ENCODE results near the gene STRN.
"Not testable (repeated sequence)": the region's sequence is repeated elsewhere in the genome, so short reads cannot be mapped to it uniquely, and the experiment has no call there.

The STRN gene

GRCh38 chr2:36834731-36835524, 131.4 kb downstream of the STRN start:
- peak in 1 of 2 donors; percentile 41 for DNase-seq

GRCh38 chr2:36834203-36834602, 132.1 kb downstream of the STRN start:
- no peak for DNase-seq

- DNase-seq = no peak
Measured at GRCh38 chr2:36831185-36831584, 135.2 kb downstream of the STRN start.

GRCh38 chr2:36824683-36825082, 141.7 kb downstream of the STRN start:
- not testable (repeated sequence) for DNase-seq

- DNase-seq = no peak
Measured at GRCh38 chr2:36824273-36824672, 142.1 kb downstream of the STRN start.

- no peak for DNase-seq
Measured at GRCh38 chr2:36823862-36824261, 142.5 kb downstream of the STRN start.

GRCh38 chr2:36820942-36821605, 145.3 kb downstream of the STRN start:
- no peak for DNase-seq

GRCh38 chr2:36819095-36819711, 147.1 kb downstream of the STRN start:
- no peak for DNase-seq

- DNase-seq = no peak
Measured at GRCh38 chr2:36818542-36818941, 147.8 kb downstream of the STRN start.

GRCh38 chr2:36812196-36812595, 154.1 kb downstream of the STRN start:
- DNase-seq = no peak

- no peak for DNase-seq
Measured at GRCh38 chr2:36811071-36811470, 155.3 kb downstream of the STRN start.

GRCh38 chr2:36809069-36809445, 157.3 kb downstream of the STRN start:
- DNase-seq = no peak

GRCh38 chr2:36808386-36809068, 157.8 kb downstream of the STRN start:
- DNase-seq = no peak

GRCh38 chr2:36807223-36807886, 159.0 kb downstream of the STRN start:
- no peak for DNase-seq

GRCh38 chr2:36805635-36806224, 160.6 kb downstream of the STRN start:
- no peak for DNase-seq

GRCh38 chr2:36802952-36803351, 163.4 kb downstream of the STRN start:
- DNase-seq = no peak

- DNase-seq = no peak
Measured at GRCh38 chr2:36801088-36801487, 165.2 kb downstream of the STRN start.

GRCh38 chr2:36800381-36800780, 166.0 kb downstream of the STRN start:
- DNase-seq = peak; percentile 46 to 59

- peak; percentile 12 to 52 for DNase-seq
Measured at GRCh38 chr2:36798724-36799123, 167.6 kb downstream of the STRN start.

- DNase-seq = no peak
Measured at GRCh38 chr2:36797324-36798070, 168.8 kb downstream of the STRN start.
